ENCODE results near the gene HEMK1.

DNA sequence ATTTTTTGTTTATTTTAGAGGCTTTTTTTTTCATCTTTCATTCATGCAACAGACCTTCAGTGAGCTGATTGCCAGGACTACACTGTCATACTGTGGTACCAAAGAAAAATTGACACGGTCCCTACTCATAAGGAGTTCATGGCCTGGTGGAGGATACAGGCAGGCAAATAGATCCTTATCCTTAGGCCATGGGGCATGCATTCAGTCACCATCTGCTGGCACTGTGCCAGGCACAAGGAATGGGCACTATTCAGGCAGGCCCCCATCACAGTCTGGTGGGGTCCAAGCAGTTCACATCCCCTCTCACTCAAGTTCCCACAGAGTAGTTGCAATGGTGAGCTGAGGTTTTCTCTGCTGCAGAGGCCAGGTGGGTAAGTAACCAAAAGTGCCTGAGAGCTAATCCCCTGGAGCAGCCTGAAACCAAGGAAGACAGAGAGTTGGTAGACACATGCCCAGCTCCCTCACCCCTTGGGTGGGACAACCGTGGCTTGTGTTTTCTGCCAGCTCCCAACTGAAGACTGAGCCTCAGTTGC lies 25.0 kb downstream of the HEMK1 start:
- TF ChIP-seq POLR2AphosphoS5 (IDR thresholded peaks at IDR 0.05) (no peak), POLR2A (IDR thresholded peaks at IDR 0.05) (no peak), EP300 (IDR thresholded peaks at IDR 0.05) (no peak)
- TF ChIP-seq, protein P1, sequence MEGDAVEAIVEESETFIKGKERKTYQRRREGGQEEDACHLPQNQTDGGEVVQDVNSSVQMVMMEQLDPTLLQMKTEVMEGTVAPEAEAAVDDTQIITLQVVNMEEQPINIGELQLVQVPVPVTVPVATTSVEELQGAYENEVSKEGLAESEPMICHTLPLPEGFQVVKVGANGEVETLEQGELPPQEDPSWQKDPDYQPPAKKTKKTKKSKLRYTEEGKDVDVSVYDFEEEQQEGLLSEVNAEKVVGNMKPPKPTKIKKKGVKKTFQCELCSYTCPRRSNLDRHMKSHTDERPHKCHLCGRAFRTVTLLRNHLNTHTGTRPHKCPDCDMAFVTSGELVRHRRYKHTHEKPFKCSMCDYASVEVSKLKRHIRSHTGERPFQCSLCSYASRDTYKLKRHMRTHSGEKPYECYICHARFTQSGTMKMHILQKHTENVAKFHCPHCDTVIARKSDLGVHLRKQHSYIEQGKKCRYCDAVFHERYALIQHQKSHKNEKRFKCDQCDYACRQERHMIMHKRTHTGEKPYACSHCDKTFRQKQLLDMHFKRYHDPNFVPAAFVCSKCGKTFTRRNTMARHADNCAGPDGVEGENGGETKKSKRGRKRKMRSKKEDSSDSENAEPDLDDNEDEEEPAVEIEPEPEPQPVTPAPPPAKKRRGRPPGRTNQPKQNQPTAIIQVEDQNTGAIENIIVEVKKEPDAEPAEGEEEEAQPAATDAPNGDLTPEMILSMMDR (IDR thresholded peaks at IDR 0.05) = no peak

Data from suprapubic skin (tissue), 4 donors.